DMS 273 treated with DMSO at 0.1 percent for 48 hours (cell line): ENCODE data around the gene CPXM1.
"Not testable (repeated sequence)": the region's sequence is repeated elsewhere in the genome, so short reads cannot be mapped to it uniquely, and the experiment has no call there.

Source experiments
- DNase-seq: peaks from one replicate; lab custom pipeline; 2025; lab: John Stamatoyannopoulos, UW

The CPXM1 gene

GRCh38 chr20:2820896-2821869 is 20.8 kb upstream of the CPXM1 start:
- no peak for DNase-seq

GRCh38 chr20:2820084-2820895 is 19.9 kb upstream of the CPXM1 start:
- no peak for DNase-seq

- no peak for DNase-seq
These were observed 17.6 kb upstream of the CPXM1 start for GRCh38 chr20:2817891-2818595.

GRCh38 chr20:2817341-2817726 is 16.9 kb upstream of the CPXM1 start:
- DNase-seq: no peak

GRCh38 chr20:2816583-2817340 is 16.3 kb upstream of the CPXM1 start:
- no peak for DNase-seq

- DNase-seq: no peak
These were observed 15.7 kb upstream of the CPXM1 start, which contains the start of gene TMEM239 for GRCh38 chr20:2816030-2816582. TSS of gene TMEM239 (plus strand) at chr20:2816364. CDS start at chr20:2816555, 191 bp downstream.

GRCh38 chr20:2815242-2815900 is 14.9 kb upstream of the CPXM1 start:
- no peak for DNase-seq

- peak; percentile 49 for DNase-seq
These were observed 14.2 kb upstream of the CPXM1 start, which contains the start of gene C20orf141 for GRCh38 chr20:2814587-2815051. TSS of gene C20orf141 (plus strand) at chr20:2814987. CDS start at chr20:2815185, 198 bp downstream.

GRCh38 chr20:2814076-2814475 is 13.6 kb upstream of the CPXM1 start:
- no peak for DNase-seq

GRCh38 chr20:2812189-2812588 is 11.8 kb upstream of the CPXM1 start:
- DNase-seq: no peak

GRCh38 chr20:2809690-2810089 is 9.3 kb upstream of the CPXM1 start:
- no peak for DNase-seq

GRCh38 chr20:2807929-2808328 is 7.5 kb upstream of the CPXM1 start:
- not testable (repeated sequence) for DNase-seq

- no peak for DNase-seq
These were observed 6.6 kb upstream of the CPXM1 start for GRCh38 chr20:2807019-2807418.

- DNase-seq: no peak
These were observed 5.9 kb upstream of the CPXM1 start for GRCh38 chr20:2806351-2806701.

GRCh38 chr20:2805689-2806350 is 5.4 kb upstream of the CPXM1 start:
- DNase-seq: no peak

GRCh38 chr20:2804852-2805688 is 4.6 kb upstream of the CPXM1 start:
- DNase-seq: no peak

- DNase-seq: no peak
These were observed 3.8 kb upstream of the CPXM1 start for GRCh38 chr20:2804041-2804828.

GRCh38 chr20:2801286-2801728 is 880 bp upstream of the CPXM1 start:
- no peak for DNase-seq
